Amygdala (tissue), 56 donors: ENCODE measurements around the gene GEMIN7.
"Not testable (repeated sequence)": the region's sequence is repeated elsewhere in the genome, so short reads cannot be mapped to it uniquely, and the experiment has no call there.

ENCODE experiments used
- DNase-seq, 56 donors: peaks; one replicate each; lab custom pipeline; 2025; lab: John Stamatoyannopoulos, UW

GEMIN7 gene

GRCh38 chr19:45101806-45102205 is 22.7 kb downstream of the GEMIN7 start:
- no peak for DNase-seq

DNA sequence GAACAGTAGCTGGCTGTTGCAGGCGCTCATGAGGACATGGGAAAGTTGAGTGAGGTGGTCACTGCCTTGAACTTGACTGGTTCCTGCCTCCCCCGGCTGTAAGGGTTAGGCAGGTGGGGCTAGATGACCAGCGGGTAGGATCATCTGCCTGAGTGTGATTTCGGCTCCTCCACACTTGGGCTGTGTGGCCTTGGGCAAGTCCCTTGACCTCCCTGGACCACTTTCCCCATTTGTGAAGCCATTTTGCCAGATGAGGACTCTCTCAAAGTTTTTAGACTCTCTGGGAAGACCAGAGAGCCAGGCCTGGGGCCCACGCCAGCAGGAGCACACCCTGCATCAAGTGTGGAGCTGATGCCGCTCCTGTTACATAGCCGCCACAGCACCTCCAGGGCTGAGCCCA is 23.4 kb downstream of the GEMIN7 start:
- DNase-seq: no peak

DNA sequence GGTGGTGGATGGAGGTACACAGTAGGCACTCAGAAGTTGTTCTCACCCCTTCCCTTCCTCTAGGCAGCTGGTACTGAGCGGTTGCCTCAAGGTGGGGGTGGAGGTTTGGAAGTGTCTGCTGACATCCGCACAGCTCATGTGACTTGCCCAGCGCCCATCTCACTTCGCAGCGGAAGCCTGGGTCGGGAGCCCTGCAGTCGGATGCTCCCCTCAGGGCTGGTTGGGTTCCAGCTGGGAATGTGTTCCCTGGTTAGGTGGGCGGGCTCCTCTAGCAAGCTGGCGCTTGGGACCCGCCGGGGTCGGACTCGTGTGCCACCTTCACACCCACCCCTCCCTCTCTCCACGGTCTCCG is 24.1 kb downstream of the GEMIN7 start:
- peak in 38 of 56 donors; percentile 6 to 77 (median 41) for DNase-seq

DNA sequence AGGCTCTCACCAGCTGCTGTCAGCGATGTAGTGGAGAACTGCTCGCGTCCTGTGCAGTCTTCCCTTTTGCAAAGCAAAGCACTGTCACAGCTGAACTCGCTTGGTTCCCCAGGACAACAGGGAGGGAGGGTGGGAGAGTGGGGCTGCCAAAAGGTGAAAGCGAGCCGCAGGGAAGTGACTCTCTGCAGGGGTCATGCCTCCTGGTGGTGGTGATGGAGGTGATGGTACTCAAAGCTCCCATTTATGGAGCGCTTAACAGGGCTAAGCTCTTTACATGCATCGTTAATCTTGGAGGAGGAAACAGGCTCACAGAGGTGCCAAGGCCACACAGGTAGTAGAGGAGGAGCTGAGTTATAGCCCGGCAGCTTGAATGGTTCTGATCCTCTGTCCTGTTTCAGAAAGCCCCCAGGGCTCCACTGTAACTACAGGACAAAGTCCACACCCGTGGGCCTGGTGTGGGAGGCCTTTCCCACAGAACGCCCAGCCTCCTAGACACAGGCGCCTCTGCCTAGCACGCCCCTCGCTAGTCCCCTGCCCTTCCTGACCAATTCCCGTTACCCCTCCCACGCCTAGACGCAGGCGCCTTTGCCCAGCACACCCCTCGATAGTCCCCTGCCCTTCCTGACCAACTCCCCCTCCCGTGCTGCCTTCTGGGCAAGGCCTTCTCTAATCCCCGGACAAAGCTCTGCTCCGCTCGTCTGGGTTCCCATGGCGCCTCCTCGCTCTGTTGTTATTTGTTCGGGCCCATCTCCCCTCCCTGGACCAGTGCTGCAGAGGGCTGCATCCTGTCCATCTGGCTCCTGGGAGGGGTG is 24.7 kb downstream of the GEMIN7 start:
- DNase-seq: peak in 4 of 56 donors; percentile 5 to 40 (median 25)

GRCh38 chr19:45104658-45105349 is 25.7 kb downstream of the GEMIN7 start:
- no peak for DNase-seq

DNA sequence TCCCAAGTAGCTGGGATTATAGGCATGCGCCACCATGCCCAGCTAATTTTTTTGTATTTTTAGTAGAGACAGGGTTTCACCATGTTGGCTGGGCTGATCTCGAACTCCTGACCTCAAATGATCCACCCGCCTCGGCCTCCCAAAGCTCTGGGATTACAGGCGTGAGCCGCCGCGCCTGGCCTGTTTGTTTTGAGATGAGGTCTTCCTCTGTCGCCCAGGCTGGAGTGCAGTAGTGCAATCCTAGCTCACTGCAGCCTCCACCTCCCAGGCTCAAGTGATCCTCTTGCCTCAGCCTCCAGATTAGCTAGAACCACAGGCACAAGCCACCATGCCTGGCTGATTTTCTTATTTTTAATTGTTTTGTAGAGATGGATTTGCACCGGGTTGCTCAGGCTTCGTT is 27.3 kb downstream of the GEMIN7 start:
- not testable (repeated sequence) for DNase-seq

- DNase-seq: no peak
Measured at GRCh38 chr19:45107621-45108150, 28.6 kb downstream of the GEMIN7 start.

- no peak for DNase-seq
Measured at GRCh38 chr19:45110851-45111266, 31.8 kb downstream of the GEMIN7 start.

DNA sequence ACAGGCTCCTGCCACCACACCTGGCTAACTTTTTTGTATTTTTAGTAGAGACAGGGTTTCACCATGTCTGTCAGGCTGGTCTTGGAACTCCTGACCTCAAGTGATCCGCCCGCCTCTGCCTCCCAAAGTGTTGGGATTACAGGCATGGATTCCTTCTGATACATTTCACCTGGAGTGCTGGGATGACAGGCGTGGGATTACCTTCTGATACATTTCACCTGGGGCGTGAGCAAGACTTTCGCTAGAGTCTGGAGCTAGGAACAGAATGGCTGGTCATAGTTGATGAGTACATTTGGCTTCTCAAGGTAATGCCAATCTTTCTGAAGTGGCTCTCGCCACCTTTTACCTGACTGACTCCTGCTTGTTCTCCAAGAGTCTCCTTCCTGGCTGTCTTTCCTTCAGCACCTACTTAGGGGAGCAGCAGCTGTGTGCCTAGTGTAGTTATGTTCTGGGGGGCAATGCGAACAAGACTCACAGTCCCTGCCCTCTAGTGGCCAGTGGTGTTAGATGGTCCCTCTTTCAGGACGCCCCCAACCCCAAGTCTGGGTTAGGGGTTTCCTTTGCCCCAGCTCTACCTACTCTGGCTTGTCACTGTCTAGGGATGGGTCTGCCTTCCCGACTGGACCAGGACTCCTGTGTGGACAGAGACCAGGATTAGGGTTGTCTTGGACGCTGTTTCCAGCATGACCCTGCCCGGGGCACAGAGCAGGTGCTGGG is 33.2 kb downstream of the GEMIN7 start:
- DNase-seq: no peak

- DNase-seq: no peak
Measured at GRCh38 chr19:45113628-45114027, 34.6 kb downstream of the GEMIN7 start.

DNA sequence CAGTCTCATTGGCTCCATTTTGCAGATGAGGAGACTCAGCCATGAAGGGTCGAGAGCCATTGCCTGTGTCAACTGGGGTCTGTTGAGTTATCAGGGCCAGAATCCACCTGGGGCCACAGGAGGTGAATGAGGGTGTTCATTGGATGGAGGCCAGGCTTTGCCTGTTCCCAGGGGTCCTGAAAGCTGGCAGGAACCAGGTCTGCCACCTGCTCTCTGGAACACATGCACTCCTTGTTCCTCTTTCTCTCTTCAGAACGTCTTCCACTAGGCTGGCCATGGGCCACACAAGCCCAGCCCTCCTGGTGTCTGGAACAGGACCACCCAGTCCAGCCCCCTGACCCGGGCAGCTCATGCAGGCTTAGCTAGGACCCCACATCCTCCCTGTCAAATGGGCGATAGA is 35.1 kb downstream of the GEMIN7 start:
- no peak for DNase-seq

DNA sequence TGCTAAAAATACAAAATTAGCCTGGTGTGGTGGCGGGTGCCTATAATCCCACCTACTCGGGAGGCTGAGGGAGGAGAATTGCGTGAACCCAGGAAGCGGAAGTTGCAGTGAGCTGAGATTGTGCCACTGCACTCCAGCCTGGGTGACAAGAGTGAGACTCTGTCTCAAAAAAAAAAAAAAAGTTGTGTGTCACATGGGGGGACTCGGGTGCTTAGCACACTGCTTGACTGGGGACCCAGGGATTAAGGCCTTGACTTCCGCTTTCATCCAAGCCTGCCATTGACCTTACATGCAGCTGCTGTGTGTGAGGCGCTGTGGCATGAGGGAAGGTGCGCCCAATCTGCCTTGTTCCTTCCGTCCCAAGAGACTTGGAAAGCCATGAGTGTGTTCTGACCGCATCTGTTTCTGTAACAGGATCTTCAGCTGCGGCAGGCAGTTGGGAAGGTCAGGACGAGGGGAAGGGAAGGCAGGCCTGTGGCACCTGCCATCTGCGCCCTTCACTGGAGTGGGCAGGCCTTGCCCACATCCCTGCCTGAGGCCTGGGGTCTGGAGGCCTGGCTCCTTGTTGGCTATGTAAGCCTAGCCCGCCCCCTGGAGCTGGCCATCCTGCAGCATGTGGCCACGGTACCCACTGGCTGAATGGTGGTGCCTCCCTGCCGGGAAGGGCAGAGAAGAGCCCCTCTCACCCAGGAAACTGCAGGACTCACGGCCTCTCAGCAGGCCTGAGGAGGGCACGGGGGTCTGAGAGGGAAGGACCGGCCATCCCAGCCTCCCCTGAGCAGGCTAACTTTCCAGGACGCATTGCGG is 37.0 kb downstream of the GEMIN7 start:
- no peak for DNase-seq

GRCh38 chr19:45117167-45117594 is 38.1 kb downstream of the GEMIN7 start:
- peak in 1 of 56 donors; percentile 7 for DNase-seq

DNA sequence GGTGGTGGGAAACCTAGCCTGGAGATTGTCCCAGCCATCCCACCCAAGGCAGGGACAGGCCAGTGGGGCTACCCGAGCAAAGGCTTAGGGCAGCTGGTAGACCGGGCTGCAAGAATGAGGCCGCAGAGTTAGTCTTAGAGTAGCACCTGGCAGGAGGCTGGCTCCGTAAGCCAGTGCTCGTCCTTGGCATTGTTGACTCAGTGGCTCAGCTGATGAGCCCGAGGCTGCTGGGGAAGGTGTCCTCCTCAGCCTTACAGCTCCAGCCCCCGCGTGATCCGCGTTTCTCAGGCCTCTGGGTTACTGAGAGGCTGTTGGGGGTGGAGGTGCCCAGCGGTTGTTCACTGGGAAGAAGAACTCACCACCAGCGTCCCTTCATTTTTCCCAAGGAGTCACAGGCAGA is 38.6 kb downstream of the GEMIN7 start:
- DNase-seq: no peak

DNA sequence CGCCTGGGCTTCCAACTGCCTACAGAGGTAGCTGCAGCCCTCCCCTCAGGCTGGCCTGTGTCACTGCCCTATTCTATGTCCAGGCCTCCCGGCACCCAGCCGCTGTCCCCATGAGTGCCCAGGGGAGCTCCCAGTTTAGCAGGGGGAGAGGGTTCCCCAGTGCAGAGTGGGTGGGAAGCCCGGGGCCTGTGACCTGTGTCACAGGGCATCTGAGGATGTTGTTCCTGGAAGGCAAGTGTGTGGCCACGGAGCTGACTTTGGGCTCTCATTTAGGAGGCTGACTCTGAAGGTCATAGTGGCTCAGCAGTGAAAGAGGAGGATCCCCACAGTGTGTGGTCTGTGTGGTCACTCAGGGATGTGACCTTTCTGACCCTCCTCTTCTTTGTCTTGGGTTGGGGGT is 39.0 kb downstream of the GEMIN7 start:
- no peak for DNase-seq

- DNase-seq: not testable (repeated sequence)
Measured at GRCh38 chr19:45118591-45119355, 39.7 kb downstream of the GEMIN7 start.

GRCh38 chr19:45119582-45119981 is 40.5 kb downstream of the GEMIN7 start:
- no peak for DNase-seq

GRCh38 chr19:45121827-45122345 is 42.8 kb downstream of the GEMIN7 start:
- no peak for DNase-seq

- DNase-seq: no peak
Measured at GRCh38 chr19:45122832-45123231, 43.8 kb downstream of the GEMIN7 start.
